GM18499 (cell line): Measurements from ENCODE around the gene ZCWPW1.
A peak's percentile ranks its signal among the peaks of the same experiment; 100 is the strongest.

Experiments used
- ATAC-seq: cut with Tn5 transposase; IDR thresholded peaks from one replicate; pipeline ENCODE4 v1.9.1; 2021; ENCODE audit warnings: moderate number of reproducible peaks; ENCODE audit not compliant: insufficient read depth, unreplicated experiment

ZCWPW1 gene, protein sequence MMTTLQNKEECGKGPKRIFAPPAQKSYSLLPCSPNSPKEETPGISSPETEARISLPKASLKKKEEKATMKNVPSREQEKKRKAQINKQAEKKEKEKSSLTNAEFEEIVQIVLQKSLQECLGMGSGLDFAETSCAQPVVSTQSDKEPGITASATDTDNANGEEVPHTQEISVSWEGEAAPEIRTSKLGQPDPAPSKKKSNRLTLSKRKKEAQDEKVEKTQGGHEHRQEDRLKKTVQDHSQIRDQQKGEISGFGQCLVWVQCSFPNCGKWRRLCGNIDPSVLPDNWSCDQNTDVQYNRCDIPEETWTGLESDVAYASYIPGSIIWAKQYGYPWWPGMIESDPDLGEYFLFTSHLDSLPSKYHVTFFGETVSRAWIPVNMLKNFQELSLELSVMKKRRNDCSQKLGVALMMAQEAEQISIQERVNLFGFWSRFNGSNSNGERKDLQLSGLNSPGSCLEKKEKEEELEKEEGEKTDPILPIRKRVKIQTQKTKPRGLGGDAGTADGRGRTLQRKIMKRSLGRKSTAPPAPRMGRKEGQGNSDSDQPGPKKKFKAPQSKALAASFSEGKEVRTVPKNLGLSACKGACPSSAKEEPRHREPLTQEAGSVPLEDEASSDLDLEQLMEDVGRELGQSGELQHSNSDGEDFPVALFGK

DNA sequence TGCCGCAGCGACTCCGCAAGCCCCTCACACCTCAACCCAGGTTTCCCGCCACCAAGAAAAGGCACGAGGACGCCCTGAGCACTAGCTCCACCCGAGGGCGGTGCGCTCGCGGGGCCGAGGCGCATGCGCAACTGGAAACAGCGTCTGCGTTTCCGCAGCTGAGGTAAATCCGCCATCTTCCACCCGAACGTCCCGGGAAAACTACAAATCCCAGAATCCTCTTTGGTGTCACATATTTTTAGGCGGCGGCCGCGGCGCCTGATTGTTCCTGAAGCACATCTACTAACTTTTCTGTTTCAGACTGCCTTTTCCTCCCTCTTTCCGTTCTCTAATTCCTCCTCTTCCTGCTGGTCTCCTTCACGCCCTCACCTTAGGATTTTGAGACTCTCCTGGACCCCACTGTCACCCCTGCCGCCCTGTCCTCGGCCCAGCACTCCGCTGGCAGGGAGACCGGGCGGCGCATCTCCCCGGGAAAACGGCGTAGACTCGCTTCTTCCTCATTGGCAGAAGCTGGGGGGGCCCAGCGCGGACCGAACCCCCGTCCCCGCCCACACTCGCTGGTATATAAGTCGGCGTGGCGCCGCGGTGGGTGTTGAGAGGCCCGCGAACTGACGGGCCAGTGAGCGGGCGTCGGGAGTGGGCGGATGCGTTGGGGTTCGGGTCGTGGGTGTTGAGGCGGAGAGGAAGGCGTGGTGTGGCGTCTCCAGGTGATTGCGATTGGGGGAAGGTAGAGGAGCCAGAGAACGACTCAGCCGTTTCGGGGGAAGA is at the start of gene ZCWPW1:
Gene ZCWPW1 (minus strand): TSS at position 505 of the 768 bp plus-strand sequence. CDS start 8,054 bp downstream, outside the sequence.
- peak; percentile 27 for ATAC-seq

DNA sequence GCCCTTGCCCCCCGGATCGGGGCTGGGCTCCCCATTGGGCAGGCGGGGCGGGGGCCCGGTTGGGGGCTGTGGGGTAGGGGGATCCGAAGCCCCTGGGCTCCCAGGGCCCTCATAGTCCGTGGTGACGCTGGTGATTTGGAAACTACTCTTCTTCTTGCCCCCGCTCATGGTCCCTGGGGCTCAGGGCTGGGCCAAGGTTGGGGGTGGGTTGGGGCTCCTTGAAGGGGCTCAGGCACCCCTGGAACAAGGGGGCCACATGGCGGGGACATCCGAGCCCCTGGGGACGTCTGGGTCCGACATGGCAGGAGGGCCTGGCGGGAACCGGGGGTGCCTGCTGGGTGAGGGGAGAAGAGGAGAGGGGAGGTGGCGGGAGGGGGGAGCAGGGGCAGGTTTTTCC is 49.4 kb upstream of the ZCWPW1 start:
- ATAC-seq = no peak

DNA sequence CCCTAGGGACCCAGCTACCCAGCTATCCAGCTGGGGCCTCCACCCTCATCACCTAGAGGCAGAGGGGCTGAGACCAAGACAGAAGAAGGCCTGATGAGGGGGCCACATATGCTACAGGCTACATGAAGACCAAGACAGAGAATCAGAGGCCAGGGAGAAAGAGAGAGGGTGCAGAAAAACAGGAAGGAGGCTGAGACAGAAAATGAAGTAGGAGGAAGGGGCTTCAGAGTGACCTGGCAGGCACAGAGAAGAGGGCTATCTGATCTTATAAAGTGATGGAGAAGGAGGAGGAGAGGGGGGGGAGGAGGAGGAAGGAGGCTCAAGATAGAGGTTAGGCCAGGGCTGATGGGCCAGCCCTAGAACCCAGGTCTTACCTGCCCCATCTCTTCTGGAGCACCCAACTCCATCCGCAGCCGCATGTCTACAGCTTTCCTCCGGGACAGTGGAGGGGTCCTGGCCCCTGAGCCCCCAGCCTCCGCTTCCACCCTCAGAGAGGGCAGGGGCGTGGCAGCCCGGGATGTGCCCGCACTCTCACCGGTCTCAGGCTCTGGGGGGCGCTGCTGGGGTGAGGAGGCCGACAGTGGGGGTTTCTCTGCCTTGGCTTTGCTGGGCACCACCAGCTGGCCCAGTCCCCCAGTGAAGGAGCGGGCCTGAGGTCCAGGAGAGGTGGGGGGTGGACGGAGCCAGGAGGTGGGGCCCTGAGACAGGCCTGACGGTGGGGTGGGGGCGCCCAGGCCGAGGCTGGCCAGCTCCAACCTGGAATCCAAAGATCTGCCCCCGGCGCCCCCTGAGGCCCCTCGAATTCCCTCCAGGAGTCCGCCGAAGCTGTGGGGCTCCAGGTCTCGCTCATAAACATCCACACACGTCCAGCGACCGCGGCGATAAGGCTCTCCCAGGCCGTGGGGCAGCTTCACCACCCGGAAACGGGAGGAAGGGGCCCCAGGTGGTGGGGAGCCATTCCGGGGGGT is 48.7 kb upstream of the ZCWPW1 start:
- ATAC-seq = no peak

DNA sequence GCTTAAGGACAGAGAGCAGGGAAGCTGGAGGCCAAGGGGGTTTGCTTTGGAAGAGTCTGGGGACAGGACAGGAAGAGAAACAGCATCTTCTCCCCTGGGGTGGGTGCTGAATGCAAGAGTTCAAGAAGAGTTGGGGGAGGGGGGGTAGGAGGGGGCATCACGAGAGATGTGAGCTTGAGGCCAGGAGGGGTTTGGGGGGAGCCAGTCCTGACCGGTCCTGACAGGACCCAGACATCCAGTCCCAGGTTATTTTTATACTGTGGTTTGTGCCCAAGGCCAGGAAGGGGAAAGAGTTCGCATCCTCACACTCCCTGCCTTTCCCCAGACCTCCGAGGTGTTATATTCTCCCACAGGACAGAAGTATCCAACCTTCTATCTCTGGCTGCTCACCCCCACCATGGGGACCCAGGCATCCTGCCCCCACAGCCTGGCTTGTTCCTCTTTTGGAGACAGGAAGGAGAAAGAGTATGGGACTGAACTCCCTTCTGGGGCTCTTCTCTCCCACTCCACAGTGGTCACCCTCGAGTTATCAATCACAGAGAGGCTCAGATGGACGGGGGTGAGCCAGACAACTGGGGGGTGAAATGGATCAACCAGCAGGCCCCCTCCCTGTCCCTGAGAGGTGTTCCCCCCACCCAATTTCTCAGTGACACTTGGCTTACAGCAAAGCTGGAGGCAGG is 47.7 kb upstream of the ZCWPW1 start:
- no peak for ATAC-seq

DNA sequence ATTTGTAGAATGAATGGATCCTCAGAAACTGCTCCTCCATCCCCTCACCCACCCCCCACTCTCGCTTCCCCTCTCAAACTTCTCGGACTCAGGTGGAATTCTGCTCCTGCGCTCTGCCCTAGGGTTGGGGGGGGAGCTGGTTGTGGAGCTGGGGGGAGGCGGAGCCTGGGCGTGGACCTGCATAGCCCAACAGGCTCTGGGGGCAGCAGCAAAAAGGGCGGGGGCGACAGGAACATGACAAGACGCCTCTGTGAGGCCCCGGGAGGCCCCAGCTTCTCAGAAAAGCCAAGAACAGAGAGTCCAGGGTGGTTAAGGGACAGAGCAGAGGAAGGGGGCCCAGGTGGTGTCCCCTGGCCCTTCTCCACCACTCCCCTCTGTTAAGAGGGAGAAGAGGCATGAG is 47.0 kb upstream of the ZCWPW1 start:
- no peak for ATAC-seq

DNA sequence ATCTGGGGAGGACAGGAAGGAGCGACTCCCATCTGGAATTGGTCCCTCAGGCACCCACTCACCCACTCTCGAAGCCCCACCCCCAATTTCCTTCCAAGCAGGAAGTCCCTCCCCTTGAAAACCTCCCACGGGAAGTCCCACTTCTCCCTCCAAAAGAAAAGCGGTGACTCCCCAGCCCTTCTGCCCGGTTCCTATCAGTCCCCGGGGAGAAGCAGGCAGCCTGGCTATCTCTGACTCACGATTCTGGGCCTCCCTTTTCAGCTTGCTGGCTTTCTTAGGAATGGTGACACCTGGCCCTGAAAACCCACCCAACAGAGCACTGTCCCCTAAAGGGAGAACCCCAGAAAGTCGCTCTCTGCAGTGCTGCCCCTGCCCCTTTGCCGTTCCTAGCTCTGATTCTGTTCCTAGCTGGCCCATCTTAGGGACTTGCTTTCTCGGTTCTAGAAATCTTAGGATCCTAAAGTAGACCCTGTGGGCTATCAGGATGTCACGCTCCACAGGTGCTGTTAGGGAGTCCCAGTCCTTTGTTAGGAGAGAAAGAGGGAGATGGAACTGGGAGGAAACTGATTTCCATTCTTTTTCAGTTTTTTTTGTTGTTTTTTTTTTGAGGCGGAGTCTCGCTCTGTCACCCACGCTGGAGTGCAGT is 44.5 kb upstream of the ZCWPW1 start:
- no peak for ATAC-seq

DNA sequence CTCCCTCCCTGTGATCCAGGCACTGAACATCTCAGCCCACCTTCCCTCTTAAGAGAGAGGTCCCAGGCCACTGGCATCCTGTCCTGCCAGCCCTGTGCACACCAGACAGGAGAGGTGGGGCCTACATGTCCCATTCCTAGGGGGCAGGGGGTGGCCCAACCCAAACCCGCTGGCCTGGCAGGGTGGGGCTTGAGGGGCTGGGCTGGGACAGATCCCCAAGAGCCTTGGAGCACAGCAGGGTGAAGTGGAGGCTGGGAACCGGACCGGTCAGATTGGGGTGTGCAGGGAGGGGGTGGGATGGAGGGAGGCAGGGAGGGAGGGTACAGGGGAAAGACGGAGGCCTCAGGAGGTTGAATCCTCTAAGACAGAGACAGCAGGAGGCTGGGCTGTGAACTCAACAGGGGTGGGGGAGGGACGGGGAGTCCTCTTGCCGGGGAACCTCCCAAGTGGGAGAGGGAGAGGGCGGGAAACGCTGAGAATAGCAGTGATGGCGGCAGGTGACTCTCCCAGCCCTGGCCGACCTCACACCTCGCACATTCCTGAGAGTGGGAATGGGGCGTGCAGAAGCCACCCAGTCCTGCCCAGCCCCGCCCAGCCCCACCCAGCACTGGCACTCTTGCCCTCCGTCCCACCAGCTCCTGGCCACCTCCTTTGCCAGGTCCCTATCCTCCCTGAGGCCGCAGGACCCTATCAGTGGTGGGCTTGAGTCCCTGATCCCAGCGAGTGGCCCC is 43.8 kb upstream of the ZCWPW1 start:
- no peak for ATAC-seq

DNA sequence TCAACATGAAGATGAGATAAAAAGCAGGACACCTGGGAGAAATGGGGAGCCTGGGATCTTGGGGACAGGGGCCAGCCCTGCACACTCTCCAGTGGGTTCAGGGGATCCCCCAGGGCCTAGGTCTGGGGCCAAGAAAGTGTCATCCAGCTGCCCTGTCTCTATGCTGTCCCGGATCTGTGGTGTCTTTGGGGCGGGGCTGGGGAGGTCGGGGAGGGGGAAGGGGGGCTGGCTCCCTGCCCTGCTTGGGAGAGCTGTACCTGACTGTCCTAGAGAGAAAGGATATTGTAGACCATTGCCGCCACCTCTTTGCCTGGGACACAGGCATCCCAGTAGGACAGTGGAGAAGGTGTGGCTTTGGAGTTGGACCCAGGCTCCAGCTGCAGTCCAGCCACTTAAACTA is 42.5 kb upstream of the ZCWPW1 start:
- no peak for ATAC-seq

DNA sequence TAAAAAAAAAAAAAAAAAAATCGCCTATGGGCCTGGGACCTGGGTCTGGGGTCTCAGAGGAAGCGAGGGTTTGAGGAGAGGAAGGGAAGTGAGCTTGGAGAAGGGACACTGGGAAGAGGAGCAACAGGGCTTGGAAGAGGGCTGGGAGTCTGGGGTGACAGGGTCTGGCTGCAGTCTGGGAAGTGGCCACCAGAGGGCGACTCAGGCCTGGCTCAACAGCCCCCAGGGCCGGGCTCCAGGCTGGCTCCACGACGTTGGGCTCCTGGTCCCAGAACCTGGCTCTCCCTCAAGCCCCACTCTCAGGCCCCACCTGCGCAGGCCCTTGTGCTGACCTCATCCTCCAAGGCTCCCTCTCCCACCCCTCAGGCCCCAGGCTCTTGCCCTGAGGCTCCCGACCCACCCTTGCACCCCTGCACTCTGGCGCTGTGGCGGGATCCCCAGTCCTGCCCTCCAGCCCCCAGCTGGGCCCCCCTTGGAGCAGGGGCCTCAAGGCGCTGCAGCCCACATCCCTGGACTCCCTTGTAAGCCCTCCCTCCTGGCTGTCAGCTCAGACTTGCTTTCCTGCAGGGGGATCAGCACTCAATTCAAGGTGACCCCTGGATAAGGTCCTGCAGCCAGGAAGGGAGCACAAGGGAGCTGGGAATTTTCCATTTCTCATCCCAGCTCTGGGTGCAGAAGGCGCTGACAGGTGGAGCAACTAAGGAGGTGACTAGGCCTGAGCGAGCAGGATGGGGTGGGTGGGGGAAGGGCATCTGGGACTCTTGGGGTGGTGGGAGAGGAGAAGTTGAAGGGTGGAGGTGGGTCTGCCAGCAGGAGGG is 40.9 kb upstream of the ZCWPW1 start:
- no peak for ATAC-seq

DNA sequence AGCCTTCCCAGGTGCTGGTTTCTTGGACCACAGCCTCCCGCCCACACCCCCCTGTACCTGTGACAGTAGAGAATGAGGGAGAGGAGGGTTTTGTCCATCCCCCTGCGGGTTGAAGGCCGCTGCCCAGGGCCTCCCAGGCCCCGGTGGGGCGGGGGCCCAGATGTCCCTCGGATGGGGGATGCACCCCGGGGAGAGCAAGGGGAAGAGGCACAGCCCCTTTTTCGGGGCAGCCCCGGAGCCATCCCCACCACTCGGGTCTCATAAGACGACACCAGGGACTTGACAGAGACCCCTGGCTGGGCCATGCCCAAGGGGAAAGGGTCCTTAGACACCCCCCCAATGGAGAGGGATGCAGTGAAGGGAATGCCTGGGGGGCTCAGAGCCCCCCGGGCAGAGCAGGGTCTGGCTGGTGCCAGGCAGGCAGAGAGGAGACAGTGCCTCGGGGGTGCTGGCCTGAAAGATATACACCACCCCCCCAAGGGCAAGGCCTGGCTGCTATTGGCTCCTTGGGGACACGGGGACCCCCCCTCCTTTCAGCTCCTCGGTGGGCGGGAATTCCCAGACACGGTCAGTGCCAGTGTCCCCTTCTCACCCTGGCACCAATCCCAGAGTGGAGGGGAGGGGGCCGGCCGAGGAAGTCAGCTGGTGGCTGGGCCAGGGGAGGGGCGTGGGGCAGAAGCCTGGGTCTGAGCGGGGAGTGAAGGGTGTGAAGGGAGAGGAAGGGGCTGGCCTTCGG is 39.3 kb upstream of the ZCWPW1 start:
- no peak for ATAC-seq

DNA sequence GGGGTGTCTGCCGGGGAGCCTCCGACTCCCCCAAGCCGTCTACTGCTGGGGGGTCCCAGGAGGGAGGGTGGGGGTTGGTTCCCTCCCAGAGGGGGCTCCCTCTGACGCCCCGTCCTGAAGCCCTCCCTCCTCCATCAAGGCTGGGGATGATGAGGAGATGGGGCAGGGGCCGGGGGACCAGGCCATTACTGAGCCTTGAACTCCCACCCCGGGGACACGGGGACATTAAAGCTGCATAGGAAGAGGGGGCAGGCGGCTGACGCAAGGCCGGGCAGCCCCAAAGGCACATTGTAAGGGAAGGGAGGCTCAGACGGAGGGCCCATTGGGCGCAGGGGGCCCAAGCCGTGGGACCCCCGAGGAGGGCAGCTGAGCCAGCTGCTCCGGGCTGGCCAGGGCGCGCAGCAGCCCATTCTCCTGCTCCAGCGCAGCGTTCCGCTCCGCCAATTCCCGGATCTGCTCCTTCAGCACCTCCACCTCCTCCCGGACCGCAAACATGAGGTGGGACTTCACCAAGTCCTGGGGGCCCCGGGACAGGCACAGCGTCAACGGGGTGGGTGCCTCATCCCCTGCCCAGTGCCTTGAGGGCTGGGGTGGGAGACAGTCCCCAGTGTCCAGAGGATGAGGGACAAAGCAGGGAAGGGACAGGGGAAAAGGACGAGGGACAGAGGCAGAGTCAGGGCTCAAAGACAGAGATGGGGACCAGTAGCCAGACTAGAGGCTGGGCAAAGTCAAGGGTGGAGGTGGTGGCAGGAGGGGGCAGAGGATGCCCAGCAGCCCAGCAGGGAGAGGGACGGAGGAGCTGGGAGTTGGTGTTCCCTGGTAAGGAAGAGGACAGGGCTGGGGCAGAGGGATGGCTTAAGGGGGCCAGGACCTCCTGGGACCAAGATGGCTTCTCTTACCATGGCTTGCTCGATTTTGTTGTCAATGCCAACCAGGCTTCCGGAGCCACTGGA is 38.4 kb upstream of the ZCWPW1 start:
- ATAC-seq = no peak

DNA sequence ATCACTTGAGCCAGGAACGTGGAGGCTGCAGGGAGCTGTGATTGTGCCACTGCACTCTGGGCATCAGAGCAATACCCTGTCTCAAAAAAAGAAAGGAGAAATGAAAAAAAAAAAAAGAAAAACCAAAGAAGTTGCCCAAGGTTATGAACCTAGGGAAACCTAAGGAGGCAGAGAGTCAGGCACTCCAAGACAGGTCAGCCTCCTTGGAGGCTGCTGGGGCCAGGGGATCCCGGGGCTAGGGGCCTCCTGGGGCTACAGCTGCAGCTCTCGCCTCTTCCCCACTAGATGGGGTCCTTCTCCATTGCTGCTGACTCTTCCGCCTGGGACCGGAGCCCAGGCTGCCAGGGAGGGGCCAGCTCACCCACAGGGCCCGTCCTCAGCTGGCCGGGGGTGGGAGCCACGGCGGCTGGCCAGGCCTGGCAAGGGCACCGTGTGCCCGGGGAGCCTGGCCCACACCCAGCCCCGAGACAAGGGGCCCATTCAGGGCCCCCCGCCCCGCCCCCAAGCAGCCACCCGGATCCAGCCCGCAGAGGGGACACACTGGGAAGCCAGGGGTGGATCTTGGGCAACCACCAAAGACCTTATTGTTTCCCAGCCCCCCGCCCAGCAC is 37.3 kb upstream of the ZCWPW1 start:
- no peak for ATAC-seq

DNA sequence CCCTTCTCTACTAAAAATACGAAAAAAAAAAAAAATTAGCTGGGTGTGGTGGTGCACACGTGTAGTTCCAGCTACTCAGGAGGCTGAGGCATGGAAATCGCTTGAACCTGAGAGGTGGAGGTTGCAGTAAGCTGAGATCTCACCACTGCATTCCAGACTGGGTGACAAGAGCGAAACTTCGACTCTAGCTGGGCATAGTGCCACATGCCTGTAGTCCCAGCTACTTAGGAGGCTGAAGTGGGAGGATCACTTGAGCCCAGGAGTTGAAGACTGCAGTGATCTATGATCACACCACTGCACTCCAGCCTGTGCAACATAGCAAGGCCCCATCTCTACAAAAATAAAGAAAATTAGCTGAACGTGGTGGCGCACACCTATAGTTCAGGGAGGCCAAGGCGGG is 36.8 kb upstream of the ZCWPW1 start:
- ATAC-seq = no peak

DNA sequence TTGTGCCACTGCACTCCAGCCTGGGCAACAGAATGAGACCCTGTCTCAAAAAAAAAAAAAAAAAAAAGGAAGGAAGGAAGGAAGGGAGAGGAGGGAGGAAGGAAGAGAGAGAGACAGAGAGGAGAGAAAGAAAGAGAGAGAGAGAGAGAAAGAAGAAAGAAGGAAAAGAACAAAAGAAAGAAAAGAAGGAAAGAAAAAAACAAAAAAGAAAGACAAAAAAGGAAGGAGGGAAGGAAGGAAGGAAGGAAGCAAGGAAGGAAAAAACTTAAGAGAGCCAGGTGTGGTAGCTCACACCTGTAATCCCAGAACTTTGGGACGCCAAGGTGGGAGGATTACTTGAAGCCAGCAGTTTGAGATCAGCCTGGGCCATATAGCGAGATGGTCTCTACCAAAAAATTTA is 36.3 kb upstream of the ZCWPW1 start:
- no peak for ATAC-seq

DNA sequence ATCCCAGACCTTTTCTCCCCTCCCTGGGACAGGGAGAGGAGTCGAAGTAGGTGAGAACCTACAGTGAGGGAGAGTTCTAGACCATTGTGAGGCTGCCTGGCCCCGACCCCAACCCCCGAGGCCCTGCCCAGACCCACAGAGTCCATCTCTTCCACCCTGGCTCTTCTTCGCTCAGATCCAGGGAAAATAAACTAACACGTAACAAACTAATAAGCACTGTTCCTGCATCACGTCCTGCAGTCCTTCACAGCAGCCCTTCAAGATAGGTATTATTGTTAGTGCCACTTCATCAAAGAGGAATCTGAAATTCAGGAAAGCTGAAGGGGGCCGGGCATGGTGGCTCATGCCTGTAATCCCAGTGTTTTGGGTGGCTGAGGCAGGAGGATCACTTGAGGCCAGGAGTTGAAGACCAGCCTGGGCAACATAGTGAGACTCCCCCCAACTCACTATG is 35.7 kb upstream of the ZCWPW1 start, which contains the start of gene SPACDR:
Gene SPACDR (minus strand): TSS at position 51 of the 451 bp plus-strand sequence. CDS start 235 bp downstream, outside the sequence.
- ATAC-seq = no peak
